ENCODE measurements around the gene GDF10.

Gene GDF10

DNA sequence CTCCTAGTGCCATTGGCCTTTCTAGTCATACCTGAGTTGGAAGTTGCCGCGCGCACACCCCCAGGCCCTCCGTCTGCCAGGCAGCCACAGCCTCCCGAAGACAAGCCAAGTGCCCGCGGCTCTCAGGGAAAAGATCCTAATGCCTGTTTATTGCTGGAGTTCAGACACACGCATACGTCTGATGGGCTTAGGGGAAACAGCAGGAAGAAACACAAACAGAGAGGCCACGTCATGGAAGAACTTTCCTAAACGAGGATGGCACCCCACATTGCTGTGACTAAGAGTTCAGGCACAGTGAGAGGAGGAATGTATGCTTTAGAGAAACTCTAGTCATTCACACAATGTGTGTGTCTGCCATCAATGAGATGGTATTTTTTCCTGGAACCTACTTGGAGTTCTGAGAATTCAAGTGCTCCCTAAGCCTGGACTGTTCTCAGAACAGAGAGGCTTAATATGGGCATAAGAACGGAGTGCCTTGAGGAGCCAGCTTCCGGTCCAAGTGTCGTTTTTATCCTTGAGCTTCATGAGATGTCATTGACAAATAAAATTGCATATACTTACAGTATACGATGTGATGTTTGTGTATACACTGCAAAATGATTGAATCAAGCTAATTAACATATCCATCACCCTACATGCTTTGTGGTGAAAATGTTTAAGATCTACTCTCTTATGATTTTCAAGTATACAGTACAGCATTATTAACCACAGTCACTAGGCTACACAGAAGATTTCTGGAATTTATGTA, 36.6 kb downstream of the GDF10 start:
- peak; percentile 7 for DNase-seq

DNA sequence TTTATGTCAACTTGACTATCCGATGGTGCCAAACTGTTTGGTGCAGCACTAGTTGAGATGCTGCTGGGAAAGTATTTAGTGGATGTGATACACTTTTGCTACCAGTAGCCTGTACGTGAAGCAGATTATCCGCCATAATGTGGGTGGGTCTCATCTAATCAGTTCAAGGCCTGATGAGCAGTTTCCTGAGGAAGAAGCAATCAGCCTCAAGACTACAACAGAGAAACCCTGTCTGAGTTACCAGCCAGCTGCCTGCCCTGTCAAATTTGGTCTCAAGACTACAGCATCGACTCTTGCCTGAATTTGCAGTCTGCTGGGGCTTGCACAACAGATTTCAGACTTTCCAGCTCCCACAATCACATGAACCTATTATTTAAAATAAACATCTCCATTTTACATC, 37.3 kb downstream of the GDF10 start:
- DNase-seq: no peak

GRCh38 chr10:47339186-47339735, 39.3 kb downstream of the GDF10 start:
- no peak for DNase-seq

- DNase-seq: no peak
These were observed 40.0 kb downstream of the GDF10 start for GRCh38 chr10:47339759-47340607.

DNA sequence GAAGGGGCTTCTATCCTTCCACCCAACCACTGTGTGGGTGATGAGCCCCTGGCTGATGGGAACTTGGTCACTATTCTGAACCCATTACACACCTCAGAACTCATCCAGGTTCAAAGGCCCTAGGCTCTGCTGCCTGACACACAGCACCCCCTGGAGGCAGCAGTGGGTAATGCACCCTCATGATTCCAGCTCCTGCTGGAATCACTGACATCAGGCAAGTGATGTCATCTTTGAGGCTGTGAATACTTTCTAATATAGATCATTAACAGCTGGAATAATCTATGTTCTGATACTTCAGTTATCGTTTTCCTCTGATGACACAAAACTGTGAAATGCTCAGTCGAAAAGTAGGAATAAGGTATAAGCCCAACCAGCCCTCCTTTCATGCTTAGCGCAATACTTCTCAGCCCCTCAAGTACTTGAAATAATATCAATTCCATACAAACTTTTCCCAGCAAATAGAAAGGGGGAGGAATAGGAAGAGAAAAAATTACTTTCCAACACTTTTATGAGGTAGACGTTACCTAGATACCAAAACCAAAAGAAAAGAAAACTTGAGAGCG, 40.7 kb downstream of the GDF10 start:
- peak; percentile 46 for DNase-seq

- no peak for DNase-seq
These were observed 45.2 kb downstream of the GDF10 start for GRCh38 chr10:47344996-47345870.

DNA sequence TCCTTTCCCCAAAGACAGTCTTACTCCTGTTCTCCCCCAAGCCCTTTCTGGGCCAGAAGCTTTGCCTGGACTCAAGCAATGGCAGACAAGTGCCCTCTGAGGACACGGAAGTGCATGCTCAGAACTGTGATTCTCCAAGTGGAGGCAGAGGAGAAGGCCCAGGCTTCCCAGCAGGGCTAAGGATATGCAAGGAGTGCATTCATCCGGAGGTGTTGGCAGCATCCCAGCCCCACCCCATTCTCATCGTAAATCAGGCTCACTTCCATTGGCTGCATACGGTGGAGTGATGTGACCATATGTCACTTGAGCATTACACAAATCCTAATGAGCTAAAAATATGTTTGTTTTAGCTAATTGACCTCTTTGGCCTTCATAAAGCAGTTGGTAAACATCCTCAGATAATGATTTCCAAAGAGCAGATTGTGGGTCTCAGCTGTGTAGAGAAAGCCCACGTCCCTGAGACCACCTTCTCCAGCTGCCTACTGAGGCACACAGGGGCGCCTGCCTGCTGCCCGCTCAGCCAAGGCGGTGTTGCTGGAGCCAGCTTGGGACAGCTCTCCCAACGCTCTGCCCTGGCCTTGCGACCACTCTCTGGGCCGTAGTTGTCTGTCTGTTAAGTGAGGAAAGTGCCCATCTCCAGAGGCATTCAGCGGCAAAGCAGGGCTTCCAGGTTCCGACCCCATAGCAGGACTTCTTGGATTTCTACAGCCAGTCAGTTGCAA, 46.7 kb downstream of the GDF10 start:
- DNase-seq: no peak

GRCh38 chr10:47347303-47347675, 47.3 kb downstream of the GDF10 start:
- DNase-seq: no peak

GRCh38 chr10:47348138-47348651, 48.2 kb downstream of the GDF10 start, which contains the start of gene RBP3:
Gene RBP3, plus strand, starts transcription at chr10:47348363. Its CDS starts 122 bp downstream, at chr10:47348485.
- no peak for DNase-seq

DNA sequence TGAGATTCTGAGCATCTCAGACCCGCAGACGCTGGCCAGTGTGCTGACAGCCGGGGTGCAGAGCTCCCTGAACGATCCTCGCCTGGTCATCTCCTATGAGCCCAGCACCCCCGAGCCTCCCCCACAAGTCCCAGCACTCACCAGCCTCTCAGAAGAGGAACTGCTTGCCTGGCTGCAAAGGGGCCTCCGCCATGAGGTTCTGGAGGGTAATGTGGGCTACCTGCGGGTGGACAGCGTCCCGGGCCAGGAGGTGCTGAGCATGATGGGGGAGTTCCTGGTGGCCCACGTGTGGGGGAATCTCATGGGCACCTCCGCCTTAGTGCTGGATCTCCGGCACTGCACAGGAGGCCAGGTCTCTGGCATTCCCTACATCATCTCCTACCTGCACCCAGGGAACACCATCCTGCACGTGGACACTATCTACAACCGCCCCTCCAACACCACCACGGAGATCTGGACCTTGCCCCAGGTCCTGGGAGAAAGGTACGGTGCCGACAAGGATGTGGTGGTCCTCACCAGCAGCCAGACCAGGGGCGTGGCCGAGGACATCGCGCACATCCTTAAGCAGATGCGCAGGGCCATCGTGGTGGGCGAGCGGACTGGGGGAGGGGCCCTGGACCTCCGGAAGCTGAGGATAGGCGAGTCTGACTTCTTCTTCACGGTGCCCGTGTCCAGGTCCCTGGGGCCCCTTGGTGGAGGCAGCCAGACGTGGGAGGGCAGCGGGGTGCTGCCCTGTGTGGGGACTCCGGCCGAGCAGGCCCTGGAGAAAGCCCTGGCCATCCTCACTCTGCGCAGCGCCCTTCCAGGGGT, 48.9 kb downstream of the GDF10 start:
- no peak for DNase-seq

DNA sequence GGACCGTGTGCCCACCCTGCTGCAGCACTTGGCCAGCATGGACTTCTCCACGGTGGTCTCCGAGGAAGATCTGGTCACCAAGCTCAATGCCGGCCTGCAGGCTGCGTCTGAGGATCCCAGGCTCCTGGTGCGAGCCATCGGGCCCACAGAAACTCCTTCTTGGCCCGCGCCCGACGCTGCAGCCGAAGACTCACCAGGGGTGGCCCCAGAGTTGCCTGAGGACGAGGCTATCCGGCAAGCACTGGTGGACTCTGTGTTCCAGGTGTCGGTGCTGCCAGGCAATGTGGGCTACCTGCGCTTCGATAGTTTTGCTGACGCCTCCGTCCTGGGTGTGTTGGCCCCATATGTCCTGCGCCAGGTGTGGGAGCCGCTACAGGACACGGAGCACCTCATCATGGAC, 49.5 kb downstream of the GDF10 start:
- DNase-seq: no peak

DNA sequence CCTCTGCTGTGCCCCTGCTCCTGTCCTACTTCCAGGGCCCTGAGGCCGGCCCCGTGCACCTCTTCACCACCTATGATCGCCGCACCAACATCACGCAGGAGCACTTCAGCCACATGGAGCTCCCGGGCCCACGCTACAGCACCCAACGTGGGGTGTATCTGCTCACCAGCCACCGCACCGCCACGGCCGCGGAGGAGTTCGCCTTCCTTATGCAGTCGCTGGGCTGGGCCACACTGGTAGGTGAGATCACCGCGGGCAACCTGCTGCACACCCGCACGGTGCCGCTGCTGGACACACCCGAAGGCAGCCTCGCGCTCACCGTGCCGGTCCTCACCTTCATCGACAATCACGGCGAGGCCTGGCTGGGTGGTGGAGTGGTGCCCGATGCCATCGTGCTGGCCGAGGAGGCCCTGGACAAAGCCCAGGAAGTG, 50.0 kb downstream of the GDF10 start:
- DNase-seq: no peak

DNA sequence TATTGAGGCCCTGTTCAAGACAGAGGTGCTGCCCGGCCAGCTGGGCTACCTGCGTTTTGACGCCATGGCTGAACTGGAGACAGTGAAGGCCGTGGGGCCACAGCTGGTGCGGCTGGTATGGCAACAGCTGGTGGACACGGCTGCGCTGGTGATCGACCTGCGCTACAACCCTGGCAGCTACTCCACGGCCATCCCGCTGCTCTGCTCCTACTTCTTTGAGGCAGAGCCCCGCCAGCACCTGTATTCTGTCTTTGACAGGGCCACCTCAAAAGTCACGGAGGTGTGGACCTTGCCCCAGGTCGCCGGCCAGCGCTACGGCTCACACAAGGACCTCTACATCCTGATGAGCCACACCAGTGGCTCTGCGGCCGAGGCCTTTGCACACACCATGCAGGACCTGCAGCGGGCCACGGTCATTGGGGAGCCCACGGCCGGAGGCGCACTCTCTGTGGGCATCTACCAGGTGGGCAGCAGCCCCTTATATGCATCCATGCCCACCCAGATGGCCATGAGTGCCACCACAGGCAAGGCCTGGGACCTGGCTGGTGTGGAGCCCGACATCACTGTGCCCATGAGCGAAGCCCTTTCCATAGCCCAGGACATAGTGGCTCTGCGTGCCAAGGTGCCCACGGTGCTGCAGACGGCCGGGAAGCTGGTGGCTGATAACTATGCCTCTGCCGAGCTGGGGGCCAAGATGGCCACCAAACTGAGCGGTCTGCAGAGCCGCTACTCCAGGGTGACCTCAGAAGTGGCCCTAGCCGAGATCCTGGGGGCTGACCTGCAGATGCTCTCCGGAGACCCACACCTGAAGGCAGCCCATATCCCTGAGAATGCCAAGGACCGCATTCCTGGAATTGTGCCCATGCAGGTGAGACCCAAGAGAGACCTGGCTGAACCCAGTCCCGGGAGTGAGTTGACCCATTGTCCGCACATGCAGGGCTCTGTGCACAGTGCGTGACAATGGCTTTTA, 51.0 kb downstream of the GDF10 start:
- DNase-seq: no peak

DNA sequence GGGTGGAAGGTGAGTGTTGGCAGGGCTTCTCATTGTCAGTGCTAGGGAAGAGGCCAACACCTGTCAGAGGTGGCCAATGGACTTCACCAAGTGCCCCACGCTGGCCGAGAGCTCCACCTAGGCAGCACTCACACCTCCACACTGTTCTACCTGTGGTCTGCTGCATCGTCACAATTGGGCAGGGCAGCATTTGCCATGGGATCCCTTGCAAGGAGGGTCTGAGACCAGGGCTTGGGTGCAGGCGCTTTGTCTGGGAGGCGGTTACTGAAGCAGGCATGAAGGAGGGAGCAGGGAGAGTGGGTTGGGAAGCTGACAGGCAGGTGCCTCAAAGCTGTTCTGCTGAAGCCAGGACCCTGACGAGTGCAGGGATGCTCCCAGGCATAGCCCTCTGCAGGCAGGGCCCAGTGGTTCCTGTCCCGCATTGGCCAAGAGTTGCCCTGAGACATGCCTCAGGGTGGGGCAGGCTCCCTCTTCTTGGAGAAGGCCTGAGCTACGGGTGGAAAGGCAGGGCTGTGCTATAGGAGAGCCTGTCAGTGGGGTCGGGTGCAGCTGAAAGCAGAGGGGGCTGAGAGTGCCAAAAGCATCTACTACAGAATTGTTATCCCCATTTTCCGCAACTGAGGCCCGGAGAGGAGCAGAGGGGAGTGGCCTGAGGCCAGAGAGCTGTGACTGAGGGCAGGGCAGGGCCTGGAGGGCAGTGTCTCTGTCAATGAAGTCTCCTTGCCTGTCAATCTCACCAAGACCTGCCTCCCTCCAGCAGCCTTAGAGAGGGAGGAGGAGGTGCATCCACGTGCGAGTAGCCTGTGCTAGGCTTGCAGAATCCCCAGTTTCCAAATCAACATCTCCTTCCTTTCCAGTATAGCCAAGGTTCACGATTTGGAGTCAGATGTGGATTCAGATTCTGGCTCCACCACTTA, 52.2 kb downstream of the GDF10 start:
- DNase-seq: no peak

DNA sequence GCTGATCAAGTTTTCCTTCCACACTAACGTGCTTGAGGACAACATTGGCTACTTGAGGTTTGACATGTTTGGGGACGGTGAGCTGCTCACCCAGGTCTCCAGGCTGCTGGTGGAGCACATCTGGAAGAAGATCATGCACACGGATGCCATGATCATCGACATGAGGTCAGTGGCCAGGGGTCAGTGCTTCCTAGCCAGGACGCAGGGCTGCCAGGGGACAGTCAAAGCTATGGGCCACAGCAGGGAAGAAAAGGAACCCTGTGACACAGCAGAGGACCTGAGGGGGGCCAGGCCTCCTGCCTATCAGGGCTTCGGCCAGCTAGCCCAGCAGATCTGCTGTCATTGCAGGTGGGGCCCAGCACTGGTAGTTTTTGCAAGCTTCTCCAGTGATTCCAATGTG, 53.4 kb downstream of the GDF10 start:
- DNase-seq: no peak

GRCh38 chr10:47354165-47354564, 54.2 kb downstream of the GDF10 start:
- peak; percentile 9 for DNase-seq

- DNase-seq: no peak
These were observed 54.9 kb downstream of the GDF10 start for GRCh38 chr10:47354900-47355299.

DNA sequence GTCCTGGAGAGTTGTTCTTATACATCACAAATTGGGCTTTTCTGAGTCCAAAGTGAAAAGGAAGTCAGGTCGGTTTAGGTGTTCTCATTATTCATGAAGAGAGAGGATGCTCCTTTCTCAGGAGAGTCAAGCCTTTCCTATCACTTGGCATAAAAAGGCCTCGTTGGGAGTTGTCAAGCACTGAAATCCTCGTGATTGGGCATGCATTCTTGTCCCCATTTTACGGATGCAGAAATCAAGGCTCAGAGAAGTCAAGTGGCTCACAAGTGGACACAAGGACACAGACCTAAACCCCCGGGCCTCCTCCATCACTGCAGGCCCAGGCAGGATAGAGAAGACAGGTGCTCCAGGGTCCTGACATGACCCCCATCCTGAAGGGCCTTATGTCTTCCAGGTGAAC, 56.7 kb downstream of the GDF10 start:
- no peak for DNase-seq
